CMK (cell line): ENCODE data around the gene SNX27.
"Not testable (repeated sequence)": the region's sequence is repeated elsewhere in the genome, so short reads cannot be mapped to it uniquely, and the experiment has no call there.

Source experiments
- DNase-seq: peaks from one replicate; pipeline ENCODE4 v3.0.0-alpha.2; 2010; ENCODE audit warnings: low read depth

Gene SNX27

DNA sequence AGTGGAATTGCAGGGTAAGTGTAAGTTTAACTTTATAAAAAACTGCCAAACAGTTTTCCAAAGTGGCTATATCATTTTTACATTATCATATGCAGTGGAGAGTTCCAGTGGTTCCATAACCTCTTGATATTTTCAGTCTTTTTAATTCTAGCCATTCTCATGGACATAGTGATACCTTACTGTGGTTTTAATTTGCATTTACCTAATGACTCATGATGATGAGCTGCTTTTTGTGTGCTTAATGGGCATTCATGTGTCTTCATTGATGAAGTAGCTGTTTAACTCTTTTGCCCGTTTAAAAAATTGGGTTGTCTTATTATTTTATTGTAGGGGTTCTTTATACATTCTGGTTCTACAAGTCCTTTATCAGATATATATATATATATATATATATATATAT, 29.4 kb downstream of the SNX27 start:
- DNase-seq = no peak

DNA sequence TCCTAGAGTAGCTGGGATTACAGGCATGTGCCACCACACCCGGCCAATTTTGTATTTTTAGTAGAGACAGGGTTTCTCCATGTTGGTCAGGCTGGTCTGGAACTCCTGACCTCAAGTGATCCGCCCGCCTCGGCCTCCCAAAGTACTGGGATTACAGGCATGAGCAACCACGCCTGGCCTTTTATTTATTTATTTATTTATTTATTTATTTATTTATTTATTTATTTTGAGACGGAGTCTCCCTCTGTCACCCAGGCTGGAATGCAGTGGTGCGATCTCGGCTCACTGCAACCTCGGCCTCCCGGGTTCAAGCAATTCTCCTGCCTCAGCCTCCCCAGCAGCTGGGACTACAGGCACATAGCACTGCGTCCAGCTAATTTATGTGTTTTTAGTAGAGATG, 31.2 kb downstream of the SNX27 start:
- DNase-seq = not testable (repeated sequence)

DNA sequence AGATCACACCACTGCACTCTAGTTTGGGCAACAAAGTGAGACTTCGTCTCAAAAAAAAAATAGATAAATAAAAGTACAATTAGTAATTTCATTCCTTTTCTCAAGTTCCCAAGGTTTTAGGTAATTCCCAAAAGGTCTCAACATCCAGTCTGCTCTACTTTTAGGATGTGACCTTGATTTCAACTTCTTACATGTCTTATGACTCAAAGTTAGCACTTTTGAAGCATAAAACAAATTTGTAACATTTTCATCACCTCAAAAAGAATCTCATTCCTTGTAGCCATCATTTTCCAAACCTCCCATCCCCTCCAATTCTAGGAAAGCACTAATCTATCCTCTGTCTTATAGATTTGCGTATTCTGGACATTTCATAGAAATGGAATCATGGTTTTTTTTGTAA, 32.2 kb downstream of the SNX27 start:
- DNase-seq = no peak

DNA sequence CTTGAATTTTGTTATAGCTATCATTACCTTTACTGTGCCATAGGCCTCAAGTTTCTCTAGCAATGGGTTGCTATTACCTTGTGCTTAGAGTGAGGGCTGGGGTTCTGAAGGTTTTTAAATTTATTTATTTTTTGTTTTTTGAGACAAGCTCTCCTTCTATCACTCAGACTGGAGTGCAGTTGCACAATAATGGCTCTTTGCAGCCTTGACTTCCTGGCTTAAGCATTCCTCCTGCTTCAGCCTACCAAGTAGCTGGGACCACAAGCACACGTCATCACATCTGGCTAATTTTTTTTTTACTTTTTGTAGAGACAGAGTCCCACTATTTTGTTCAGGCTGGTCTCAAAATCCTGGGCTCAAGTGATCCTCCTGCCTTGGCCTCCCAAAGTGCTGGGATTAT, 41.5 kb downstream of the SNX27 start:
- no peak for DNase-seq

DNA sequence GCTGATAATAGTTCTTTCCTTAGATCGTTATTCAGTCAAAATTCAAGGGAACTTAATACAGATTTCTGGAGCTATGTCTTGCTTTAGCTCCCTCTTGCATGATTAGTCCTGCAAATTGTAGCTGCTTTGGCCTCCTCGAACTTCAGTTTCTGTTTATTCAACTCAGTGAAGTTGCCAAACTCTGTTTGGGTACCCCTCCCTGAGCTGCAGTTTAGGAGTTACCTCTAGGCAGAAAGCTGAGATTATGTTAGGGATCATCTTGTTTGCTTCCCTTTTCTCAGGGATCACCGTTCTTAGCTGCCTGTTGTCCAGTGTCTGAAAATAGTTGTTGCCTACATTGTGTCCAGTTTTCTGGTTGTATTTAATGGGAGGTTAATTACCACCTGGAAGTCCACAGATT, 43.5 kb downstream of the SNX27 start:
- no peak for DNase-seq

DNA sequence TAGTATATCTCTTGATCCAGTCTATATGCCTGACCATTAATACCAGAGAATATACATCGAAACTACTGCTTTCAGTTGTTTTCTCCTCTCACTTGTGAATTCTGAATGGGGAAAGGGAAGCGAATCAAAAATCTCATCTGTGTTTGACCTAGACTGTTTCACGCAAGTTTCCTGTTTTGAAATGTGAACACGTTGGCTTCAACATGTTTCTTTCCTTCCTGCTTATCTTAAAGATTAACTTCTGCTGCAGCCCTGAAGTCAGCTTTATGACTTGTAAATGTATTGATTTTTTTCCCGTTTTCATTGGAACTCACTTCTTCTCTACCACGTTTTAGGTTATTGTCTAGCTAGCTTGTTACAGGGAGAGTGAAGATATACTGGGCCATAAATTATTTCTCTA, 49.9 kb downstream of the SNX27 start:
- DNase-seq = no peak

DNA sequence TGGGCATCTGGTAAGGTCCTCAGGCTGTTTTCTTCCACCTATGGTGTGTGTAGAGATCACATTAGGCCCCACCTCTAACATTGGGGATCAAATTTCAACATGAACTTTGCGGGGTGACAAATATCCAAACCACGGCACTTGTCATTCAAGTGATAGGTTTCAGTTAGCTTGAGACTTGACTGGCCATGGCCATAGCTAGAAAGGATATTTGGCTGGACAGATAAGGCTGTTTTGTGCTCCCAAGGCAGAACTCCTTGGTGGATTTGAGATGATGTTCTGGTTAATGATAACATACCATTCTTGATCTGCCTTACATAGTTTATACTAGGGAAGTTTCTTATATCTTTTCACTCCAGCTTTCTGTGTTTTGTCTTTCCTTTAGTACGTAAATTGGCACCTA, 56.2 kb downstream of the SNX27 start:
- DNase-seq = no peak

DNA sequence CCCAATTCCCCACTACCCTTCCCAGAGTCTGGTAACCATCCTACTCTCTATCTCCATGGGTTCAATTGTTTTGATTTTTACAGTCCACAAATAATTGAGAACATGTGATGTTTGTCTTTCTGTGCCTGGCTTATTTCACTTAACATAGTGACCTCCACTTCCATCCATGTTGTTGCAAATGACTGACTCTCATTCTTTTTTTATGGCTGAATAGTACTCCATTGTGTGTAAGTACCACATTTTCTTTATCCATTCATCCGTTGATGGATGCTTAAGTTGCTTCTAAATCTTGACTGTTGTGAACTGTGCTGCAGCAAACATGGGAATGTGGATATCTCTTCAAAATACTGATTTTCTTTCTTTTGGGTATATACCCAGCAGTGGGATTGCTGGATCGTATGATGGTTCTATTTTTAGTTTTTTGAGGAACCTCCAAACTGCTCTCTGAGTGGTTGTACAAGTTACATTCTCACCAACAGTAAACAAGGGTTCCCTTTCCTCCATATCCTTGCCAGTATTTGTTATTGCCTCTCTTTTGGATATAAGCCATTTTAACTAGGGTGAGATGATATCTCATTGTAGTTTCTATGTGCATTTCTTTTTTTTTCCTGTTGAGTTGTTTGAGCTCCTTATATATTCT, 58.3 kb downstream of the SNX27 start:
- DNase-seq = not testable (repeated sequence)

DNA sequence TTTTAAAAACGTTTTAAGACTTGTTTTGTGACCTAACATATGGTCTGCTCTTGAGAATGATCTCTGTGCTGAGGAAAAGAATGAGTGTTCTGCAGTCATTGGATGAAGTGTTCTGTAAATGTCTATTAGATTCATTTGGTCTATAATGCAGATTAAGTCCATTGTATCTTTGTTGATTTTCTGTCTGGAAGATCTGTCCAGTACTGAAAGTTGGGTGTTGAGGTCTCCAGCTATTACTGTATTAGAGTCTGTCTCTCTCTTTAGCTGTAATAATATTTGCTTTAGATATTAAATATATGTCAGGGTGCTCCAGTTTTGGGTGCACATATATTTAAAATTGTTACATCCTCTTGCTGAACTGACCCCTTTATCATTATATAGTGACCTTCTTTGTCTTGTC, 61.6 kb downstream of the SNX27 start:
- DNase-seq = no peak

DNA sequence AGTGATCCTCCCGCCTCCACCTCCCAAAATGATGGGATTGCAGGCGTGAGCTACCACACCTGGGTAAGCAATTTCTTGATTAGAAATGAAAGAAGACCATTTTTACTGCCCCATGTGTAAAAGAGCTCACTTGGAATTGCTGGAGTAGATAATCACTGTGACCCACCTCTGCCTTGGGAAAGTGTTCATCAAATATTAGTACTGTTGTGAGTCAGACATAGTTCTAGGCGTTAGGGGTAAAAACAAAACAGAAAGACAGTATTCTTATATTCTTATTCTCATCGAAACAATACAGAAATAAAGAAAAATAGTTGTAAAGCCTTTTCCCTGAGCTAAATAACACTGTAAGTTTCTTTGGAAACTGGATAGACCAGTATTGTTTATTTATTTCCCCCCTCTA, 68.5 kb downstream of the SNX27 start:
- no peak for DNase-seq

DNA sequence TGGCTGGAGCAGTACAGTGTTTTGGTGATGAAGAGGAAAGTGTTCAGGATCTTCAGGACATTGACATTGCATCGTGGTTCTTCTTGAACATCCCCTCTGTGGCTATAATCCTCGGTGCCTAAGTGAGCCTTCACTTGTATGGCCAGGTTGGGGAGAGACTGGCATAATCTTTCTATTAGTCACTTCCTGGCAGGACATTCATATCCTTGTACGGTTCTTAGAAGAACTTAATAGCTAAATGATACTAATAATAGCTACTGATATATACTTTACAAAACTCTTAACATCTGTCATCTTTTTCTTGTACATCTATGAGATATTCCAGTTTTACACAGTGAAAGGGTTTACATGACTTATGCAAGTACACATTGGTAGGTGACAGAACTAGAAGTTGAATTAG, 69.0 kb downstream of the SNX27 start:
- DNase-seq = no peak

DNA sequence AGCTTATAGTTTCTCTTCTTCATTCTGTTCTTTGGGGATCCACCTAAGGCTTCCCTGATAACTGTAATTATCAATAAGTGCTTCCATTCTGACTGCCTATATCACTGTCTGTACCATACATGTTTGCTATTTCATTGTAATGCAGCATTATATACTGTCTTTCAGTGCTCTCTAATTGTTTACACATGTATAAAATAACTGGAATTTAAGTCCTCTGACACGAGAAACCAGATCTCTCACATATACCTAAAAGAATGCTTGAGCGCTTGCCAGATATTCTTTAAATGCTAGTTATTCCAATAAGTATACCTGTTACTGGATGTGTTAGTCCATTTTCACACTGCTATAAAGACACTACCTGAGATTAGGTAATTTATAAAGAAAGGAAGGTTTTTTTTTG, 70.1 kb downstream of the SNX27 start:
- no peak for DNase-seq

DNA sequence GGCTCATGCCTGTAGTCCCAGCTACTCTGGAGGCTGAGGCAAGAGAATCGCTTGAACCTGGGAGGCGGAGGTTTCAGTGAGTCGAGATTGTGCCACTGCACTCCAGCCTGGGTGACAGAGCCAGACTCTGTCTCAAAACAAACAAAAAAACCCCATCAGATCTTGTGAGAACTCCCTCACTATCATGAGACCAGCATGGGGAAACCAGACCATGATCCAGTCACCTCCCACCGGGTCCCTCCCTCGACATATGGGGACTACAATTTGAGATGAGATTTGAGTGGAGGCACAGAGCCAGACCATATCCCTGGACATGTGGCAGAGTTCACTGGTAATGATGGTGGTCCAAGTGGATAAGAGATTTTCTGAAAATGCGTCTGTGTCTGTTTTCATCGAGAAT, 71.1 kb downstream of the SNX27 start:
- DNase-seq = not testable (repeated sequence)

DNA sequence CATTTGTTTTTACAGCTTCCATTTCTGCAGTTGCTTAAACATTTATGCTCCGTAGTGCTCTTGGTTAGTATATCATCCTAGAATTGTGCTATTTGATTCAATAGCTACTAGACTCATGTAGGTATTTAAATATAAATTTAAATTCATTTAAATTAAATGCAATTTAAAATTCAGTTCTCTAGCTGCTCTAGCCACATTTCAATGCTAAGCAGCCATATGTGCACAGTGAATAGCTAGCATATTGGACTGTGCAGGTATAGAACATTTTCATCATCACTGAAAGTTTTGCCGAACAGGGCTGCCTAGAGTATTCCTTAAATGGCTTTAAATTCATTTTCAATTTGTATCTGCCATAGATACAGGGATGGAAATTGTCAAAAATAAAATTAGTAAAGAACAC, 72.3 kb downstream of the SNX27 start:
- DNase-seq = no peak

DNA sequence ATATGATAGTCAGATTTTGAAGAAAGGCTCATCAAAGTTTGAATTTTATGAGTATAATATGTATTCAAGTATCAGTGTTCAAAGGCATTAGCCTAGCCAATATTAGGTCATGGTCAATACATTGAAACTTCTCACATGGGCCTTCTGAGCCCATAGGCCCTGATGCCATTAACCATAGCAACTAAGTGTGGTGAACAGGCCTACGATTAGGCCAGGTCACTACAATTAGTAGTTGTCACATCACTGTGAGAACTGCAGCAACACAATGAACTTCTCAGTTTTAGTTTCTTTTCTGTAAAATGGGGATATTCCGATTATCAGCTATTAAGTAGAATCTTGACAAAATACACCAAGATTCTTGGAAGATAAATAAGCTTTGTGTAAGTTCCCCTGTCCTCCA, 74.7 kb downstream of the SNX27 start:
- DNase-seq = no peak

DNA sequence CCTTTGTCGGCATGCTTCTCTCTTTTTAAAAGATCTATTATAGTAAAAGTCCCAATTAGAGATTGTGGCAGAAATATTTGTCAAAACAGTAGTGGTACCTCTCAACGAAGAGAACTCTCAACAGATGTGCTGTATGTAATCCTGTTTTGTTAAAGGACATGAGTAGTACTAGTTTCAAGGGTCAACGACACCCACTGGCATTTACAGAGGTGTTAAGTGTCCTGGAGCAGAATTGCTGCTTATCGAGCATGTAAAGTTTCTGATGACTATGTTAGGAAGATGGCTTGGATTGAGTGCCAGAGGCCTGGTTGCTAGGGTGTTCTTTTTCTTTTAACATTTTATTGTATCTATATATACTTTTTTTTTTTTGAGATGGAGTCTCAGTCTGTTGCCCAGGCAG, 77.6 kb downstream of the SNX27 start:
- DNase-seq = no peak

DNA sequence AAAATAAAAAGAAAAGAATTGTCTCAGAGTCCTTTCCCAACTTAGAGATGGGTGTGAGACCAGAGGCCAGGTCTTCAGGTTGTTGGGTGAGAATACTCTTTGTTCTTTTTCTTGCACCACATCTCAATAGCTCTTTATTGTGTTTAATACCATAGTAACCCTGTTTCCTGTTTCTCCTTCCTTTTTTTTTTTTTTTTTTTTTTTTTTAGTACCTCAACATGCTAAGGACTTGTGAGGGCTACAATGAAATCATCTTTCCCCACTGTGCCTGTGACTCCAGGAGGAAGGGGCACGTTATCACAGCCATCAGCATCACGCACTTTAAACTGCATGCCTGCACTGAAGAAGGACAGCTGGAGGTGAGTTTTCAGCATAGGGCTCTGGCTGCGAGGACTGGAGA, 80.4 kb downstream of the SNX27 start:
- no peak for DNase-seq

DNA sequence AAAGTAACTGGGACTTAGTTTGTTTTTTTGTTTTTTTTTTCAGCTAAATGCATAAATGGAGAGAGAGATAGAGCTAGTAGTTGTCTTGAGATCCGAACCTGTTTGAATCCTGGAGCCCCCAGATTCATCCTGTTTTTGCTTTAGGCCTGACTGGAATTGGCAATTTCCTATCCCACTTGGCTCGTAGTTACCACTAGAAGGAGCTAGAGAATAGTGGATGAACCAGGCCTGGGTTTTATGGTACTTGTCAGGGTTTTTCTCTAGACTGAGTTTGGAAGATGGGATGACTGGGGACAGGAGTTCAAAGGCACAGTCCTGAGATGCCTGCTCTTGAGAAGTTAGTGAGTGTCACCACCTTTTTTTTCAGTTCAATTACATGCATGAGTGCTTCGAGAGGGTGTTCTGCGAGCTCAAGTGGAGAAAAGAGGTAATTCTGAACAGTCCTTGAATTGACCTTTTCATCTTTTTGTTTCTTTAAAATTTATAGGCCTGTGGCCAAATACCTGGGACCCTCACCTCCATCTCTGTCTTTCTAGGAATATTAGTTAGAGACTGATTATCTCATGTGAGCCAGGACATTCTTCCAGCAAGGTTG, 81.3 kb downstream of the SNX27 start:
- no peak for DNase-seq

DNA sequence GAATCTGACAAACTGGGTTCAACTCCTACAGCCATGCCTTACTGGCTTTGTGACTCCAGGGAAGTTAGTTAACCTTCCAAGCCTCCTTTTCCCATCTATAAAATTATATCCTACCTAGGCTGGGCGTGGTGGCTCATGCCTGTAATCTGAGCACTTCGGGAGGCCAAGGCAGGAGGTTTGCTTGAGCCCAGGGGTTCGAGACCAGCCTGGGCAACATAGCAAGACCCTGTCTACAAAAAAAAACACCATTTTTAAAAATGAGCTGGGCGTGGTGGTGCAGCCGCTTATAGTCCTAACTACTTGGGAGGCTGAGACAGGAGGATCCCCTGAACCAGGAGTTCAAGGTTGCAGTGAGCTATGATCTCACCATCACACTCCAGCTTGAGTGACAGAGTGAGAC, 89.7 kb downstream of the SNX27 start:
- no peak for DNase-seq

DNA sequence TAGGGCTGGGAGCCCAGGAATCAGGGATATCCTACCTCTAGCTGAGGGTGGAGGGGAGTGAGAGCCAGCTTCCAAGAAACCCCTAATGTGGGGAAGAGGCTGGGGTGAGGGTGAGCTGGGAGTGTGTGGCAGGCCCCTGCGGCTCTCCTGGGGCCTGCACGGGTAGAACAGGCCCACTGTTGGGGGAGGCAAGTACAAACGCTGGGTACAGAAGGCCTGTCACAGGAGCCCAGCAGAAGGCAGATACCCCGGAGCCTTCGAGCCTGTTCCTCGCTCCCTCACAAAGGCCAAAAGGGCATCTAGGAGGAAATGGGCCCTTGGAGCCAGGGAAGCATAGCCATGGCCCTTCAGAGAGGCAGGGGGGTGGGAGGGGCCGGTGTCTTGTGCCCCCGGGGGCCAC, 91.1 kb downstream of the SNX27 start:
- no peak for DNase-seq

DNA sequence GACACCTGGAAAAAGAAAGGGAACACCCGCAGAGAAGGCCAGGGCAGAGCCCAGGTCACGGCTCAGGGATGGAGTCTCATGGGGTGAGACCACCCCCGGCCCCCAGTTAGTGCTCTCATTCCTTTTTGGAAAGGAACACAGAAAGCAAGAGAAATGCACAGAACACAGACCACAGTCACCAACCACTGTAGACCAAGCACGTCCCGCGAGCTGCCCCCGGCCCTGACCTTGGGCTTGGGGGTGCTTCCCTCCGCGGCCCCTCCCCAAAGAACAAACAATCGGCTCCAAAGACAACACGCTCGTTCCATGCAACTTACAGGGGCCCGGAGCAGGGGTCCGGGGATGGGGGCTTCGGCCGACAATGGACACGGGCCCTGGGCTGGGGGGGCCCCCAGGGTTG, 92.0 kb downstream of the SNX27 start:
- DNase-seq = no peak

DNA sequence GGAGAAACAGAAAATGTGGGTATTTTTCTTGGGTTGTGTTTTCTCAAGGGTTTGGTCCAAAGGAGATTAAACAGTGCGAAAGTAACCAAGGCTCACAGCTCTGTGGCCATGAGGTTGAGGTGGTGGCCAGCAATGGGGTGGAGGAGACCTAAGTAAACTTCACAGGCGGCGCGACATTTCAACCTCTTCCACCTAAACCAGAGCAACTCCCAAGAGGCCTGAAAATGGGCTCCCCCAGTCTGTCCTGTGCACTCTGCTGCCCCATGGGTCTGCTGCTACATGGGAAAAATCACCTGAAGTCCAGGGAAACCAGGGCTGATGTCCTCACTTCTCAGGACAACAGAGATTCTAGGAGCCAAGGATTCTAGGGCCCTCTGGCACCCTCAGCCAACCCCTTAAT, 92.4 kb downstream of the SNX27 start:
- DNase-seq = no peak

DNA sequence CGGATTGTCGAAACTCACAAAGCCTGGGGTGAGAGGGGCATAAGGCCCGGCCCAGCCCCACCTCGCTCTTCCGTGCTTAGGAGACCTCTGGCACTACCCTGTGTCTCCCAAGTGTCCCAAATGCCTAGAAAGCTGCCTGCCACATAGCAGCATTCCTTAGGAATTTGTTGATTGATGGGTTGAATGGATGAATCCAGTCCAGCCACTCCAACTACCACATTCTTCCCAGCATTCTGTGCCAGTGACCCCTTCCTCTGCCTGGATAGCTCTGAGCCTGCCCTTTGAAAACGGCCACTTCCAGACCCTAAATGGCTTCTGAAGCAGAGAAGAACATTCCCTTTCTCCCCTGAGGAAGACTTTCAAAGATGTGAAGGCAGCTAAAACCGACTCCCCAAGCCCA, 93.3 kb downstream of the SNX27 start:
- no peak for DNase-seq

DNA sequence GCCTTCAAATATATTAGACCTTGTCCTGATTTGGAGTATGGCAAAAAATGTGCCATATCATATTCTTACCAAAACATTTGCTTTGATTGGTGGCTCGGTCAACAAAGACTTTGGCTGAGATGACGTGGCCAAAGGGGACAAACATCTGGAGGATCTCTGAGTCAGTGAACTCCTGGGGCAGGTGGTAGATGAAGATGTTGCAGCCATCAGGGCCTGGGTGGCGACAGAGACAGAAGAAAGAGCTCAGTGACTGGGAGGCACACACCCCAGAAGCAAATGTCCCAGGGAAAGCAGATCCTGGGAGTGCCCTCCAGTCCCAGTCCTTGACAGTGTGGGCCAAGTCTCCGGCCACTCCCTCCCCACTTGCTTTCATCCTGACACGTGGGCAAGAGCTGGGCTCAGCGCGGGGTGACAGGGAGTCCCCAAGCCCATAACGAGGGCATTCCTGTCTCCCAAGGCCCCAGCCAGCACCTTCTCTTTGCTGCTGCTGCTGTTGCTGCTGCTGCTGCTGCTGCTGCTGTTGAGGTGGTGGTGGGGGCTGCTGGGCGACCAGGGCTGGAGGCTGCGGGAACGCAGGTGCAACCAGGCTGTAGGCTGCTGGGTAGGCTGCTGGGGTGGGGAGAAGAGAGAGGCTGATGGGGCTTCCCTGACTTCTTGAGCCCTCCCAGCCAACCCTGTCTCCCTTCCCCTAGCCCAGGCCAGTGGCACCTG, 94.1 kb downstream of the SNX27 start:
- no peak for DNase-seq
